Measurements from ENCODE around the gene COMMD4.

- TF ChIP-seq, protein P1, sequence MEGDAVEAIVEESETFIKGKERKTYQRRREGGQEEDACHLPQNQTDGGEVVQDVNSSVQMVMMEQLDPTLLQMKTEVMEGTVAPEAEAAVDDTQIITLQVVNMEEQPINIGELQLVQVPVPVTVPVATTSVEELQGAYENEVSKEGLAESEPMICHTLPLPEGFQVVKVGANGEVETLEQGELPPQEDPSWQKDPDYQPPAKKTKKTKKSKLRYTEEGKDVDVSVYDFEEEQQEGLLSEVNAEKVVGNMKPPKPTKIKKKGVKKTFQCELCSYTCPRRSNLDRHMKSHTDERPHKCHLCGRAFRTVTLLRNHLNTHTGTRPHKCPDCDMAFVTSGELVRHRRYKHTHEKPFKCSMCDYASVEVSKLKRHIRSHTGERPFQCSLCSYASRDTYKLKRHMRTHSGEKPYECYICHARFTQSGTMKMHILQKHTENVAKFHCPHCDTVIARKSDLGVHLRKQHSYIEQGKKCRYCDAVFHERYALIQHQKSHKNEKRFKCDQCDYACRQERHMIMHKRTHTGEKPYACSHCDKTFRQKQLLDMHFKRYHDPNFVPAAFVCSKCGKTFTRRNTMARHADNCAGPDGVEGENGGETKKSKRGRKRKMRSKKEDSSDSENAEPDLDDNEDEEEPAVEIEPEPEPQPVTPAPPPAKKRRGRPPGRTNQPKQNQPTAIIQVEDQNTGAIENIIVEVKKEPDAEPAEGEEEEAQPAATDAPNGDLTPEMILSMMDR (IDR thresholded peaks at IDR 0.05), result no peak
- TF ChIP-seq POLR2A (IDR thresholded peaks at IDR 0.05), result no peak
Observed at GRCh38 chr15:75360856-75361255, 25.0 kb downstream of the COMMD4 start.

Measured in suprapubic skin (tissue), 3 donors.